Suprapubic skin (tissue), 4 donors: ENCODE measurements around the gene ARL13B. TPM values are rescaled to one million over a fixed set of nuclear protein-coding genes. Genes with fewer than 3 reads are reported as not detected.

Source experiments
- DNase-seq, 2 donors: peaks; one replicate each; pipeline ENCODE4 v3.0.0-alpha.2; 2019; ENCODE audit warnings: low spot score in 2 of 2
- H3K27ac ChIP-seq: fragments of 200-600 bp; sonication (generic); one replicate; pipeline ENCODE4 v1.5.1; 2019
- H3K27me3 ChIP-seq: fragments of 200-600 bp; sonication (generic); one replicate; pipeline ENCODE4 v1.5.1; 2019
- H3K36me3 ChIP-seq: fragments of 200-600 bp; sonication (generic); one replicate; pipeline ENCODE4 v1.5.1; 2019
- H3K4me1 ChIP-seq: fragments of 200-600 bp; sonication (generic); one replicate; pipeline ENCODE4 v1.5.1; 2019
- H3K4me3 ChIP-seq: fragments of 200-600 bp; sonication (generic); one replicate; pipeline ENCODE4 v1.5.1; 2019; ENCODE audit warnings: mild to moderate bottlenecking
- H3K9me3 ChIP-seq: fragments of 200-600 bp; sonication (generic); one replicate; pipeline ENCODE4 v1.5.1; 2019
- CTCF ChIP-seq, 2 donors: fragments of 200-600 bp in 1 of 2; fragments of 450-650 bp in 1 of 2; sonication (generic) in 1 of 2; IDR thresholded peaks; one replicate each; pipeline ENCODE4 v1.5.1; 2016 to 2019; ENCODE audit warnings: antibody characterized with exemption in 2 of 2, mild to moderate bottlenecking in 1 of 2, moderate library complexity in 1 of 2
- EP300 ChIP-seq: sonication (generic); formaldehyde crosslinking; IDR thresholded peaks from one replicate; pipeline ENCODE4 v1.6.1; 2017; ENCODE audit warnings: antibody characterized with exemption
- POLR2A ChIP-seq, 2 donors: fragments of 450-650 bp; IDR thresholded peaks; one replicate each; pipeline ENCODE4 v1.6.1; 2017; ENCODE audit warnings: antibody characterized with exemption in 2 of 2, mild to moderate bottlenecking in 2 of 2, moderate library complexity in 2 of 2
- POLR2AphosphoS5 ChIP-seq, 3 donors: sonication (generic); formaldehyde crosslinking; IDR thresholded peaks; one replicate each; pipeline ENCODE4 v1.6.1; 2017; ENCODE audit warnings: antibody characterized with exemption in 3 of 3
- WGBS: methylation state at CpG from one replicate; pipeline ENCODE4 v1.1.5; 2018; 5-methylcytosine and 5-hydroxymethylcytosine counted together
- total RNA-seq, 4 donors: library from RNA; depleted of rRNA; stranded (reverse); fragments of >200 nt; gene quantifications; one replicate each; pipeline ENCODE4 v1.1.0, GENCODE V29; 2016

ARL13B gene
- total RNA-seq, 4 donors from 2014 or later: 5.7 to 8.2 (median 6.3) TPM

- TF ChIP-seq POLR2A (IDR thresholded peaks at IDR 0.05) (peak in 1 of 2 donors; percentile 42), CTCF (IDR thresholded peaks at IDR 0.05) (no peak), POLR2AphosphoS5 (IDR thresholded peaks at IDR 0.05) (peak in 2 of 3 donors; percentile 15 to 23), EP300 (no peak)
- peak within 1 kb of the TSS; percentile 68 for H3K4me3 ChIP-seq
- DNase-seq: peak; percentile 93
- H3K27me3 ChIP-seq: no peaks in the 10 kb centered on the region
- peaks cover 14% of the 10 kb centered on the region for H3K4me1 ChIP-seq
- 4% methylated on average over 10 of the region's 53 CpGs for WGBS
- no peaks in the 10 kb centered on the region for H3K9me3 ChIP-seq
- no peaks in the 10 kb centered on the region for H3K36me3 ChIP-seq
- peak within 1 kb of the TSS; percentile 92 for H3K27ac ChIP-seq
Measured at GRCh38 chr3:93973131-93974126, 6.5 kb upstream of the ARL13B start, which contains the start of gene PROS1. Gene PROS1 (minus strand): TSS chr3:93973896. CDS start chr3:93973749, 147 bp downstream.

- TF ChIP-seq EP300: no peak
- TF ChIP-seq CTCF (IDR thresholded peaks at IDR 0.05): no peak
- TF ChIP-seq POLR2A (IDR thresholded peaks at IDR 0.05): no peak
- TF ChIP-seq POLR2AphosphoS5 (IDR thresholded peaks at IDR 0.05): no peak
- Histone ChIP-seq H3K4me1 (peaks cover 17% of the 10 kb centered on the region), H3K9me3 (no peaks in the 10 kb centered on the region), H3K27me3 (no peaks in the 10 kb centered on the region), H3K27ac (no peak overlapping the region), H3K4me3 (no peak overlapping the region), H3K36me3 (no peaks in the 10 kb centered on the region)
- no peak for DNase-seq
- 96% methylated on average over 13 of the region's 13 CpGs for WGBS
Measured at GRCh38 chr3:93981649-93982048, 1.7 kb downstream of the ARL13B start.

- no peak for DNase-seq
Measured at GRCh38 chr3:93983408-93983807, 3.5 kb downstream of the ARL13B start.

GRCh38 chr3:93984618-93985017 lies 4.7 kb downstream of the ARL13B start:
- H3K9me3 ChIP-seq: no peaks in the 10 kb centered on the region

More at GRCh38 chr3:93983408-93983807, 3.5 kb downstream of the ARL13B start:
- H3K27me3 ChIP-seq: no peaks in the 10 kb centered on the region
- TF ChIP-seq POLR2AphosphoS5 (IDR thresholded peaks at IDR 0.05) (no peak), CTCF (IDR thresholded peaks at IDR 0.05) (no peak), EP300 (no peak), POLR2A (IDR thresholded peaks at IDR 0.05) (no peak)
- H3K4me1 ChIP-seq: peaks cover 17% of the 10 kb centered on the region
- H3K36me3 ChIP-seq: no peaks in the 10 kb centered on the region
- H3K9me3 ChIP-seq: no peaks in the 10 kb centered on the region
- no peak overlapping the region for H3K4me3 ChIP-seq
- H3K27ac ChIP-seq: no peak overlapping the region
- WGBS: 96% methylated on average over 3 of the region's 3 CpGs

More at GRCh38 chr3:93984618-93985017, 4.7 kb downstream of the ARL13B start:
- TF ChIP-seq EP300 (no peak), POLR2A (IDR thresholded peaks at IDR 0.05) (no peak), CTCF (IDR thresholded peaks at IDR 0.05) (no peak), POLR2AphosphoS5 (IDR thresholded peaks at IDR 0.05) (no peak)
- Histone ChIP-seq H3K27me3 (no peaks in the 10 kb centered on the region), H3K4me3 (no peak overlapping the region), H3K4me1 (peaks cover 13% of the 10 kb centered on the region), H3K36me3 (no peaks in the 10 kb centered on the region), H3K27ac (no peak overlapping the region)
- DNase-seq: no peak
- 90% methylated on average over 5 of the region's 5 CpGs for WGBS
